Stimulated activated CD4-positive, alpha-beta T cell treated with anti-CD3 and anti-CD28 coated beads, TNF-alpha, amount 100 ng/mL, for 1 hour (primary cell): ENCODE results near the gene ATP5PF.
"Not testable (repeated sequence)": the region's sequence is repeated elsewhere in the genome, so short reads cannot be mapped to it uniquely, and the experiment has no call there.

Source experiments
- DNase-seq, 3 donors: peaks; one replicate each; pipeline ENCODE4 v3.0.0-alpha.2; 2020; ENCODE audit warnings: low read depth in 3 of 3, low spot score in 1 of 3

ATP5PF gene

GRCh38 chr21:25734904-25735645 is at the start of gene ATP5PF, which contains the start of gene GABPA:
TSS of gene ATP5PF (minus strand) at chr21:25734904. CDS start at chr21:25729794, 5,110 bp downstream.
TSS of gene GABPA (plus strand) at chr21:25734972. CDS start at chr21:25741599, 6,627 bp downstream.
- peak; percentile 91 to 99 (median 97) for DNase-seq

- DNase-seq = not testable (repeated sequence)
Measured at GRCh38 chr21:25778126-25778875, 43.6 kb upstream of the ATP5PF start.

GRCh38 chr21:25776440-25776839 is 41.7 kb upstream of the ATP5PF start:
- DNase-seq = no peak

- DNase-seq = no peak
Measured at GRCh38 chr21:25772686-25773085, 38.0 kb upstream of the ATP5PF start.

GRCh38 chr21:25767921-25768320 is 33.2 kb upstream of the ATP5PF start:
- DNase-seq = no peak

- no peak for DNase-seq
Measured at GRCh38 chr21:25764065-25764464, 29.4 kb upstream of the ATP5PF start.

- DNase-seq = no peak
Measured at GRCh38 chr21:25760677-25761076, 26.0 kb upstream of the ATP5PF start.

- no peak for DNase-seq
Measured at GRCh38 chr21:25760061-25760460, 25.4 kb upstream of the ATP5PF start.

GRCh38 chr21:25759573-25759972 is 24.9 kb upstream of the ATP5PF start:
- DNase-seq = no peak

GRCh38 chr21:25757531-25757930 is 22.8 kb upstream of the ATP5PF start:
- DNase-seq = no peak

GRCh38 chr21:25756190-25756932 is 21.7 kb upstream of the ATP5PF start:
- DNase-seq = no peak

GRCh38 chr21:25752416-25752815 is 17.7 kb upstream of the ATP5PF start:
- no peak for DNase-seq

GRCh38 chr21:25750085-25750484 is 15.4 kb upstream of the ATP5PF start:
- DNase-seq = no peak

GRCh38 chr21:25744854-25745253 is 10.2 kb upstream of the ATP5PF start:
- DNase-seq = no peak

GRCh38 chr21:25742900-25743299 is 8.2 kb upstream of the ATP5PF start:
- DNase-seq = no peak

GRCh38 chr21:25737421-25737820 is 2.7 kb upstream of the ATP5PF start:
- no peak for DNase-seq

- peak in 2 of 3 donors; percentile 33 to 64 for DNase-seq
Measured at GRCh38 chr21:25735646-25736597, 1.2 kb upstream of the ATP5PF start.

- no peak for DNase-seq
Measured at GRCh38 chr21:25734654-25734903, 125 bp downstream of the ATP5PF start.

GRCh38 chr21:25733859-25734653 is 648 bp downstream of the ATP5PF start:
- peak in 2 of 3 donors; percentile 3 to 37 for DNase-seq
